Heart left ventricle (tissue), 13 donors: ENCODE results near the gene GPR84.

Source experiments
- POLR2A ChIP-seq, 2 donors: fragments of 450-650 bp; IDR thresholded peaks; one replicate each; pipeline ENCODE4 v1.6.1; 2017; ENCODE audit warnings: antibody characterized with exemption in 2 of 2, mild to moderate bottlenecking in 2 of 2, moderate library complexity in 2 of 2
- TF ChIP-seq, protein P1 (sequence below), 12 donors: fragments of 200-600 bp; sonication (generic) in 4 of 12; IDR thresholded peaks; one replicate each; pipeline versions ENCODE4 v1.5.0 to v1.8.0; 2018 to 2022; ENCODE audit warnings: antibody characterized with exemption in 12 of 12, mild to moderate bottlenecking in 5 of 12
- donor health status: ischemic (EF 13 %, LVEDD 7.1; RV severe dilation, severe dysfunction).
- donor health status: DM: no; HTN: yes; CAD: no.
- donor health status: DM: no; HTN: no; CAD: no.
- donor health status: ischemic (EF 25% LVEDD 6.9; RV normal size, moderate dysfunction).
- donor health status: ischemic (EF 25% LVEDD 5.7; RV mildly dilated, moderate dysfunction).
- donor health status: ischemic (EF 35%, LVEDD 5.7; RV mildly dilated, moderate dysfunction).
- donor health status: nonischemic (EF 11% LVEDD 7.7; RV severe dilation, severe dysfunction).
- donor health status: DM: yes; HTN: yes; CAD: no.
- donor health status: PGD.
- donor health status: ischemic (EF 29% LVEDD 5.4; RV normal size, mild dysfunction).
- donor health status: nonischemic (EF 23%, LVEDD 6.1; RV moderate dilation, normal function).

DNA sequence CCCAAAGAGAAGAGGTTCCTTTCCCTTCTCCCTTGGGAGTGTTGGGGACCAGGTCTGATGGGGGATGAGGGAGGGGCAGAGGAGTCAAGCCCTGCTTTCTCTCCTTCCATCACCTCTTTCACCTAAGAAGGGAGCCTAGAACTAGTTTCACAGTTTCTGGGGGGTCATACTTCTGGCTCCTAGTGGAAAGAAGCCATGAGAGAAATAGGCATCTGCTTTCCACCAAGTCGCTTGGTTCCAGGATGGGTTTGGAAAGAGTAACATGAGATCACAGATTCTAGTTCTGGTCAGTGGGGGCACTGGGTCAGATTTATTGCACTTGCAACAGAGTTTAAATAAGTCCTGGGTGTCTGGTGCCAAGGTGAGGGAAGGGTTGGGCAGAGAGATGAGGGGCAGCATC is 30.7 kb upstream of the GPR84 start:
- TF ChIP-seq, protein P1, sequence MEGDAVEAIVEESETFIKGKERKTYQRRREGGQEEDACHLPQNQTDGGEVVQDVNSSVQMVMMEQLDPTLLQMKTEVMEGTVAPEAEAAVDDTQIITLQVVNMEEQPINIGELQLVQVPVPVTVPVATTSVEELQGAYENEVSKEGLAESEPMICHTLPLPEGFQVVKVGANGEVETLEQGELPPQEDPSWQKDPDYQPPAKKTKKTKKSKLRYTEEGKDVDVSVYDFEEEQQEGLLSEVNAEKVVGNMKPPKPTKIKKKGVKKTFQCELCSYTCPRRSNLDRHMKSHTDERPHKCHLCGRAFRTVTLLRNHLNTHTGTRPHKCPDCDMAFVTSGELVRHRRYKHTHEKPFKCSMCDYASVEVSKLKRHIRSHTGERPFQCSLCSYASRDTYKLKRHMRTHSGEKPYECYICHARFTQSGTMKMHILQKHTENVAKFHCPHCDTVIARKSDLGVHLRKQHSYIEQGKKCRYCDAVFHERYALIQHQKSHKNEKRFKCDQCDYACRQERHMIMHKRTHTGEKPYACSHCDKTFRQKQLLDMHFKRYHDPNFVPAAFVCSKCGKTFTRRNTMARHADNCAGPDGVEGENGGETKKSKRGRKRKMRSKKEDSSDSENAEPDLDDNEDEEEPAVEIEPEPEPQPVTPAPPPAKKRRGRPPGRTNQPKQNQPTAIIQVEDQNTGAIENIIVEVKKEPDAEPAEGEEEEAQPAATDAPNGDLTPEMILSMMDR (IDR thresholded peaks at IDR 0.05), result no peak
- TF ChIP-seq POLR2A (IDR thresholded peaks at IDR 0.05), result no peak
